ENCODE data around the gene DTYMK. TPM values are rescaled to one million over a fixed set of nuclear protein-coding genes. Genes with fewer than 3 reads are reported as not detected.

DTYMK gene
- polyA plus RNA-seq, 1 of the 3 experiments (the other 2 are of a cell fraction) = 51.1 TPM

- TF ChIP-seq YY1 (IDR thresholded peaks at IDR 0.05; ENCODE audit: low read depth) = peak; percentile 91
- peak; percentile 61 for TF ChIP-seq IRF3 (IDR thresholded peaks at IDR 0.05; ENCODE audit: low read depth, low read length)
- TF ChIP-seq TEAD4 (IDR thresholded peaks at IDR 0.05; ENCODE audit: borderline replicate concordance, insufficient read depth) = no peak
- TF ChIP-seq TCF12 (IDR thresholded peaks at IDR 0.05) = no peak
- TF ChIP-seq CTCF (IDR thresholded peaks at IDR 0.05) = no peak
- TF ChIP-seq POLR2AphosphoS5 (IDR thresholded peaks at IDR 0.05; ENCODE audit: low read depth, low read length) = peak; percentile 70
- no peak for TF ChIP-seq FOSL2 (IDR thresholded peaks at IDR 0.05; ENCODE audit: borderline replicate concordance, low read depth)
- no peak for TF ChIP-seq RXRA (IDR thresholded peaks at IDR 0.05; ENCODE audit: borderline replicate concordance, low read depth)
- 0 out of 2 replicates have a peak, but pooled peaks have one; percentile 37 for TF ChIP-seq RFX5 (IDR thresholded peaks at IDR 0.05; ENCODE audit: low read length)
Measured at GRCh38 chr2:241686650-241687425, at the start of gene DTYMK (continued).

GRCh38 chr2:241736111-241736510, 49.5 kb upstream of the DTYMK start:
- Histone ChIP-seq H3K4me1 (ENCODE audit: control insufficient read depth in 1 of 2, insufficient read depth in 2 of 2, low read depth in 1 of 2, low read length in 1 of 2) (peaks cover 0 to 2% of the 10 kb centered on the region in 2 experiments; a peak in 1 of 4 replicates), H3K9ac (no peak overlapping the region), H3F3A (replicated peaks; ENCODE audit: insufficient read depth) (no peaks in the 10 kb centered on the region), H3K4me2 (peak overlapping the region; percentile 99; the same call in 1 of the 2 replicates), H3K79me2 (ENCODE audit: insufficient read depth) (peaks cover 43% of the 10 kb centered on the region; the same call in 1 of the 2 replicates), H3K4me3 (ENCODE audit: low read depth in 2 of 2, low read length in 1 of 2) (no peak overlapping the region), H3K36me3 (replicated peaks in 1 of 2; ENCODE audit: control insufficient read depth in 1 of 2, insufficient read depth in 2 of 2, low read length in 1 of 2) (peaks cover 4 to 7% of the 10 kb centered on the region in 2 experiments), H3K9me2 (no peaks in the 10 kb centered on the region), H3K27me3 (ENCODE audit: insufficient read depth) (no peaks in the 10 kb centered on the region), H3K27ac (ENCODE audit: low read depth in 2 of 2, low read length in 1 of 2) (no peak overlapping the region), H2AFZ (ENCODE audit: low read depth) (no peak overlapping the region), H3K9me3 (no peaks in the 10 kb centered on the region), H4K20me1 (ENCODE audit: insufficient read depth) (peaks cover 22% of the 10 kb centered on the region)
- POLR2A ChIA-PET = no interaction called here
- 77% methylated on average over 2 of the region's 3 CpGs for WGBS (ENCODE audit: low lambda C conversion rate)
- CTCF ChIA-PET = interaction anchor here (1.1 to 4.7 kb wide), 6 partner anchors 14 to 142 kb away, joined by 3 to 37 read pairs (median 9); partner anchors contain the start of gene ING5
- no peak for DNase-seq
- TF ChIP-seq ZBTB33 (IDR thresholded peaks at IDR 0.05; ENCODE audit: borderline replicate concordance, low read depth) (no peak), RAD21 (IDR thresholded peaks at IDR 0.05; ENCODE audit: low read length) (no peak), TEAD4 (IDR thresholded peaks at IDR 0.05; ENCODE audit: borderline replicate concordance, insufficient read depth) (no peak), EZH2phosphoT487 (IDR thresholded peaks at IDR 0.05; ENCODE audit: borderline replicate concordance, low read depth) (no peak), FOXM1 (IDR thresholded peaks at IDR 0.05; ENCODE audit: low read depth) (no peak), EP300 (IDR thresholded peaks at IDR 0.05; ENCODE audit: borderline replicate concordance in 1 of 2, low read depth in 1 of 2, low read length in 1 of 2) (no peak), SIN3A (IDR thresholded peaks at IDR 0.05; ENCODE audit: borderline replicate concordance, low read depth, low read length) (no peak), MEF2A (IDR thresholded peaks at IDR 0.05; ENCODE audit: borderline replicate concordance, low read depth) (no peak), MAX (IDR thresholded peaks at IDR 0.05; ENCODE audit: low read depth) (no peak), USF1 (IDR thresholded peaks at IDR 0.05; ENCODE audit: borderline replicate concordance, low read depth) (no peak), FOSL2 (IDR thresholded peaks at IDR 0.05; ENCODE audit: borderline replicate concordance, low read depth) (no peak), RCOR1 (IDR thresholded peaks at IDR 0.05; ENCODE audit: low read length) (no peak), POLR2AphosphoS5 (IDR thresholded peaks at IDR 0.05; ENCODE audit: low read depth, low read length) (no peak), IRF3 (IDR thresholded peaks at IDR 0.05; ENCODE audit: low read depth, low read length) (no peak), USF2 (IDR thresholded peaks at IDR 0.05; ENCODE audit: borderline replicate concordance, low read depth, low read length) (no peak), YY1 (IDR thresholded peaks at IDR 0.05; ENCODE audit: low read depth) (no peak), TAF1 (IDR thresholded peaks at IDR 0.05; ENCODE audit: borderline replicate concordance, low read depth, low read length) (no peak)
